GM18868 (cell line): ENCODE results near the gene TGFBI.
A peak's percentile ranks its signal among the peaks of the same experiment; 100 is the strongest.

Experiments used
- ATAC-seq: cut with Tn5 transposase; IDR thresholded peaks from one replicate; pipeline ENCODE4 v1.9.1; 2021; ENCODE audit warnings: mild to moderate bottlenecking, moderate library complexity; ENCODE audit not compliant: unreplicated experiment

TGFBI gene

GRCh38 chr5:136086783-136087566 is 58.2 kb downstream of the TGFBI start:
- ATAC-seq, result no peak

DNA sequence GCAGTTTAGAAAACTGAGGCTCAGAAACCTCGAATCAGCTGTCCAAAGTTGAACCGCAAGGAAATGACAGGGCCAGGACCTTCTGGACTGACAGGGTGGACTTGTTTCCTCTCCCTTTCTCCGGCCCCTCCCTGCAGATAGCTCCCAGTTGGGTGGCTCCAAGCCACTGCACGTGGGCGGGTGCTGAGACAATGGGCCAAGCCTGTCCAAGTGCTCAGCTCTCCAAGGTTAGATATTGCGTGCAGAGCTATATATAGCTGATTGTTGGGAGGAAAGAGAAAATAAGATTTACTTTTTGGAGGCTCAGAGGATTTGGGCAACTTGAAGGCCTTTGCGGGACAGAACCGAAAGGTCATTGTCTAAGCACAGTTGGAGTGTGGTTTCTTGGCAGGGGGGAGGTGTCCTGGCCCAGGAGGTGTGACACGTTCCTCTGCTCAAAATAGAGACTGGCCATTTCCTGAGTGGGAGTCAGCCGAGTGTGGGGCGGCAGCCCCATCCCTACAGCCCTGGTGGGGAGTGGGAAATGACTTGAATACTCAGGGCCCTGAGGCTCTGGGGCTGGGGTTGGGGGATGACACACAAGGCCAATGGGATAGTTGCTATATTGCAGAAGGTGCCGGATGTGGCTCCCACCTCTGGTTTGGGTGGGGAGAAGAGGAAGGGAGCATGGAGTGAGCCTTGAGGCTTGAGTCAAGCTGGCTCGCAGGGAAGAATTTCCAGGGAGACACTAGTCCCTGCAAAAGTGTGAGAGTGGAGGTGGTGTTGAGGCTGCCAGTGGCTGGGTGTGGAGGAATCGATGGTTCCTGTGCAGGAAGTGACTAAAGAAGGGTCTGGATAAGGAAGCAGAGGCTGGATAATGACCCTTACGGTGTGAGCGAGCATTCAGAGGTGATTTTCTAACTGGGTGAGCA is 59.4 kb downstream of the TGFBI start:
- no peak for ATAC-seq

GRCh38 chr5:136089791-136090190 is 61.0 kb downstream of the TGFBI start:
- ATAC-seq, result no peak

GRCh38 chr5:136090319-136090718 is 61.5 kb downstream of the TGFBI start:
- ATAC-seq, result no peak

- no peak for ATAC-seq
Observed at GRCh38 chr5:136094189-136094912, 65.6 kb downstream of the TGFBI start.

- no peak for ATAC-seq
Observed at GRCh38 chr5:136094913-136095641, 66.3 kb downstream of the TGFBI start.

GRCh38 chr5:136098176-136098575 is 69.4 kb downstream of the TGFBI start:
- ATAC-seq, result no peak

- peak; percentile 43 for ATAC-seq
Observed at GRCh38 chr5:136099870-136100269, 71.1 kb downstream of the TGFBI start.

- no peak for ATAC-seq
Observed at GRCh38 chr5:136101884-136102283, 73.1 kb downstream of the TGFBI start.

DNA sequence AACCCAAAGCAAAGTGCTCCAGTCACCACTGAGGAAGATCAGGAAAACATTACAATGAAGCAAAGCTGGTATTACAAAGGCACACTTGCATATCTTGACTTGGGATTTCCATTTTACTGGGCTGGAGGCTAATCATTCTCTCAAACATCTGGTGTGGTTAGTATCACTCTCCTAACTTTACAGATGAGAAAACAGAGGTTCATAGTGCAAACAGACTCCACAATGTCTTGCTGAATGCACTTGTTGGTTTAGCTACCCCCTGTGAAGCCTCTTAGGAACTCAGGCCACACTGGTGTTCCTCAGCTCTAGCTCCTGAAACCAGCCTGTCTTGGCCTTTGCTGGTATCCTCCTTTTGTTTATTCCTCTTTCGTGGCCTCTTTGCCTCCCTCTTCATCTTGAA is 74.3 kb downstream of the TGFBI start:
- ATAC-seq, result peak; percentile 38

- no peak for ATAC-seq
Observed at GRCh38 chr5:136104306-136104965, 75.6 kb downstream of the TGFBI start.

DNA sequence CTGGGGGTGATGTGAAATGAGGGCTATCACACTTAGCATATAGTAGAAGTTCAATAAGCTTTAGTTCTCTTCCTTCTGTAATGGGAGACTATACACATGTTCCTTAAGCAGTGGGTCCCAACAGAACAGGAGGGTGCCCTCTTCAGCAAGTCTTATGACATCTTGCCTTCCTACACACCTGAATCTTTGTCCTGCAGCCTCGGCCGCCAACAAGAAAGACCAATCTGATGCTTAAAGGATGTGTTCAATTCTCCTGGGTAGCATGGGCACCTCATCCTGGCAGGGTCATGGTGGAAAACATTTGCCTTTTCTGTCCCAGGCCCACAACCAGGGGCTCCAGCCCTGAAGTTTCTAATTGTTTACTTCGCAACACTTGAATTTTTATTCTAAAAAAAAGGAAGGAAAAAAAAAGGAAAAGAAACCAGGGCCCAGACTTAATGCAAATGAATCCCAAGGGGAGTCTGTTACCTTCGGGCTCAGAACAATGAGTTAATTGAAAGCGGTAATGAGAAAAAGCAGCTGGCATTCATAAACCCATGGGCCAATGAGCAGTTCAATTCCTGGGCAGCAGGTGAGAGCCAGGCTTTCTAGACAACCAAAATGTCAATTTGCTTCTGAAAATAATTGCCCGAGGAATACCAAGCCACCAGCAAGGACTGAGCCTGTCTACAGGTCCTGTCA is 77.7 kb downstream of the TGFBI start:
- no peak for ATAC-seq

DNA sequence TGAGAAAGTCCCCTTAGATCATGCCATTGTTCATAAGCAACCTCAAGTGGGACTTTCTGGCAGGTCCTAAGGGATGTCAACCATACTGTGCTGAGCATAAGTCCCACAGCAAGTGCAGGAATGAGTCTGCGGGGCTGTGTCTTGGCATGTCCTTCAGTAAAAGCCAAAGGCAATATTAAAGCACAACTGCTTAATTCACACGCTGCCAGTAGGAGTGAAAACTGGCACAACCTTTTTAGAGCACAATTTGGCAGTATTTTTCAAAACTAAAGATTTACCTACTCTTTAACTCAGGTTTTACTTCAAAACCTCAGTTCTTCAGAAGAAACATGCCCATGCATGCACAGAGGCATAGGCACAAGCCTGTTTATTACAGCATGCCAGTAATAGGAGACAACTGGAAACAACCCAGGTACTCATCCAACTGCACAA is 79.4 kb downstream of the TGFBI start:
- ATAC-seq, result peak; percentile 72

- no peak for ATAC-seq
Observed at GRCh38 chr5:136108766-136109165, 80.0 kb downstream of the TGFBI start.

- ATAC-seq, result no peak
Observed at GRCh38 chr5:136109453-136110135, 80.8 kb downstream of the TGFBI start.
